ENCODE results near the gene CAPN8. TPM values are rescaled to one million over a fixed set of nuclear protein-coding genes. Genes with fewer than 3 reads are reported as not detected.

Gene CAPN8
- total and polyA plus RNA-seq, 11 donors = not detected

- H3K4me3 ChIP-seq = no peak overlapping the region
- 68 to 81% (median 73%) methylated on average over 3 of the region's 3 CpGs for WGBS, 4 donors
- no peaks in the 10 kb centered on the region for H3K27me3 ChIP-seq
- no peaks in the 10 kb centered on the region for H3K36me3 ChIP-seq
- peak overlapping the region in 11 of 12 donors; percentile 15 to 88 (median 77) for H3K27ac ChIP-seq
- no peaks in the 10 kb centered on the region for H3K9me3 ChIP-seq
- DNase-seq (no peak), ATAC-seq (no peak)
- peaks cover 3 to 72% (median 68%) of the 10 kb centered on the region in 12 donors for H3K4me1 ChIP-seq
- intact Hi-C loops (cut with DNase I) = loop anchor here in 2 of 10 donors (1.0 to 10.0 kb wide), 2 partner anchors 35 to 136 kb away; partner anchors contain the start of gene TP53BP2 (in 1 of the 2)
- no peak for TF ChIP-seq POLR2A (IDR thresholded peaks at IDR 0.05)
- no peak for TF ChIP-seq CTCF (IDR thresholded peaks at IDR 0.05)
Measured at GRCh38 chr1:223708651-223709268, 43.3 kb upstream of the CAPN8 start.

GRCh38 chr1:223708001-223708359 lies 42.5 kb upstream of the CAPN8 start:
- 58 to 67% (median 64%) methylated on average over 5 of the region's 5 CpGs for WGBS, 4 donors
- ATAC-seq (no peak), DNase-seq (no peak)
- H3K4me1 ChIP-seq = peaks cover 3 to 68% (median 63%) of the 10 kb centered on the region in 12 donors
- H3K27me3 ChIP-seq = no peaks in the 10 kb centered on the region
- H3K4me3 ChIP-seq = no peak overlapping the region
- no peaks in the 10 kb centered on the region for H3K36me3 ChIP-seq
- H3K27ac ChIP-seq = peak overlapping the region; percentile 36 to 88 (median 70)
- intact Hi-C loops (cut with DNase I) = loop anchor here in 1 of 10 donors (10.0 kb wide), 1 partner anchor 137 kb away; the partner anchor contains the start of gene TP53BP2
- H3K9me3 ChIP-seq = no peaks in the 10 kb centered on the region
- TF ChIP-seq POLR2A (IDR thresholded peaks at IDR 0.05) (no peak), CTCF (IDR thresholded peaks at IDR 0.05) (peak in 2 of 12 donors; percentile 17 to 30)

GRCh38 chr1:223707256-223708000 lies 41.9 kb upstream of the CAPN8 start:
- Histone ChIP-seq H3K27ac (peak overlapping the region; percentile 36 to 88 (median 70)), H3K27me3 (no peaks in the 10 kb centered on the region), H3K4me1 (peaks cover 3 to 72% (median 62%) of the 10 kb centered on the region in 12 donors), H3K4me3 (peak overlapping the region in 1 of 12 donors; percentile 1), H3K9me3 (no peaks in the 10 kb centered on the region), H3K36me3 (no peaks in the 10 kb centered on the region)
- intact Hi-C loops (cut with DNase I) = loop anchor here in 1 of 10 donors (10.0 kb wide), 1 partner anchor 137 kb away; the partner anchor contains the start of gene TP53BP2
- DNase-seq = peak in 4 of 5 donors; percentile 46 to 87 (median 70)
- TF ChIP-seq POLR2A (IDR thresholded peaks at IDR 0.05) (no peak), CTCF (IDR thresholded peaks at IDR 0.05) (no peak)
- peak; percentile 62 to 89 (median 85) for ATAC-seq
- 34 to 57% (median 55%) methylated on average over 4 to 6 of the region's 6 CpGs for WGBS, 4 donors
